NOMO-1 treated with DMSO at 0.1 percent for 48 hours (cell line): Measurements from ENCODE around the gene MYH9.
"Not testable (repeated sequence)": the region's sequence is repeated elsewhere in the genome, so short reads cannot be mapped to it uniquely, and the experiment has no call there.

ENCODE experiments used
- DNase-seq: peaks from one replicate; lab custom pipeline; 2025; ENCODE audit not compliant: unreplicated experiment; lab: John Stamatoyannopoulos, UW

Gene MYH9

GRCh38 chr22:36297568-36297967, 90.2 kb downstream of the MYH9 start:
- DNase-seq = no peak

- DNase-seq = no peak
Observed at GRCh38 chr22:36296690-36297089, 91.1 kb downstream of the MYH9 start.

GRCh38 chr22:36295247-36295646, 92.5 kb downstream of the MYH9 start:
- no peak for DNase-seq

- DNase-seq = no peak
Observed at GRCh38 chr22:36294801-36295200, 93.0 kb downstream of the MYH9 start.

- DNase-seq = no peak
Observed at GRCh38 chr22:36294293-36294620, 93.5 kb downstream of the MYH9 start.

GRCh38 chr22:36293606-36294292, 94.0 kb downstream of the MYH9 start:
- no peak for DNase-seq

- no peak for DNase-seq
Observed at GRCh38 chr22:36292823-36293530, 94.8 kb downstream of the MYH9 start.

- DNase-seq = no peak
Observed at GRCh38 chr22:36291831-36292740, 95.7 kb downstream of the MYH9 start.

GRCh38 chr22:36290391-36291075, 97.2 kb downstream of the MYH9 start:
- DNase-seq = not testable (repeated sequence)

GRCh38 chr22:36289948-36290371, 97.8 kb downstream of the MYH9 start:
- DNase-seq = peak; percentile 4

GRCh38 chr22:36289406-36289870, 98.3 kb downstream of the MYH9 start:
- no peak for DNase-seq

- DNase-seq = no peak
Observed at GRCh38 chr22:36288571-36289405, 99.0 kb downstream of the MYH9 start.

- no peak for DNase-seq
Observed at GRCh38 chr22:36287881-36288515, 99.8 kb downstream of the MYH9 start.

- DNase-seq = peak; percentile 47
Observed at GRCh38 chr22:36286096-36286957, 101.4 kb downstream of the MYH9 start.

GRCh38 chr22:36285545-36285944, 102.2 kb downstream of the MYH9 start:
- DNase-seq = no peak

- DNase-seq = no peak
Observed at GRCh38 chr22:36285017-36285416, 102.8 kb downstream of the MYH9 start.

GRCh38 chr22:36284171-36284571, 103.6 kb downstream of the MYH9 start:
- no peak for DNase-seq

- DNase-seq = no peak
Observed at GRCh38 chr22:36282328-36282831, 105.4 kb downstream of the MYH9 start.
